Globus pallidus (tissue), 1 donor: Measurements from ENCODE around the gene TOX3.

ENCODE experiments used
- DNase-seq: peaks from one replicate; pipeline ENCODE4 v3.0.0-alpha.2; 2015; ENCODE audit warnings: low spot score

The TOX3 gene

GRCh38 chr16:52451971-52452421 is 94.9 kb downstream of the TOX3 start:
- no peak for DNase-seq

GRCh38 chr16:52450916-52451315 is 96.0 kb downstream of the TOX3 start:
- no peak for DNase-seq

- no peak for DNase-seq
These were observed 96.7 kb downstream of the TOX3 start for GRCh38 chr16:52450241-52450640.

- DNase-seq: no peak
These were observed 100.9 kb downstream of the TOX3 start for GRCh38 chr16:52446080-52446479.

- no peak for DNase-seq
These were observed 105.1 kb downstream of the TOX3 start for GRCh38 chr16:52441886-52442285.

GRCh38 chr16:52440248-52440647 is 106.7 kb downstream of the TOX3 start:
- no peak for DNase-seq

DNA sequence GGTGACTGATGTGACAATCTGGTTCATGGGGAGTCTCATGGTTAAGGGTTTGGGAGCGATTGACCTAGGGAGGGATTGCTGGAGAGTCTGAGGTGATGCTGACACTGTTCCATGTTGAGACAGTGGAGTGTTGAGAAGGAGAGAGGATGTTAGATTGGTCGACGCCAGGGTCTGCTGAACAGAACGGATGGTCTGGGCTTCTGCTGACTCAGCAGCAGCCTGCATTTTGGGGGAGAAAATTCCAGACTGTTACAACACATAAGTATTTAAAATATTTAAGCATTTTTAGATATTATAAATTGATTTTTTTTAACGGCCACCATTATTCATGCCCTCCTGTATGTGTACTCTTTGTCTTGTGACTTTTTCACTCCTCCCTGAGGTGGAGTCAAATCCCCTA is 107.2 kb downstream of the TOX3 start:
- no peak for DNase-seq

DNA sequence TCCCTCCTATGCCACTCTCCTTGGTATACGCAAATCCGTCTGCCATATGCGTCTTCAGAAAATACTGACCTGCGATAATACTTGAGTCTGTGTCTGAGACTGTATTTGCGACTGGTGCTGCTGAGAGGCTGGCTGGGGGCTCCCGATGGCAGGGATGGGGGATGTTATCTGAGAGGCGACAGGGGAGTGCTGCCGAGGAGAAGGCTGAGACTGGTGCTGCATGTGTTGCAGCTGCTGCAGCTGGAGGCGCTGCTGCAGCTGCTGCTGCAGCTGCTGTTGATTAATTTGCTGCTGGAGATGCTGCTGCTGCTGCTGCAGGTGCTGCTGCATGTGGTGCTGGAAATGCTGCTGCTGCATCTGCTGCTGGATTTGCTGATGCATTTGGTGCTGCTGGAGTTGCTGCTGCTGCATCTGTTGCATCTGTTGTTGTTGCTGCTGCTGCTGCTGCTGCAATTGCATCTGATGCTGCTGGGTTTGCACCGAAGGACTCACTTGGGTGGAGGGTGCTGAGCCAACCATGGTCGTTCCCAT is 107.7 kb downstream of the TOX3 start:
- DNase-seq: no peak

GRCh38 chr16:52437277-52437670 is 109.7 kb downstream of the TOX3 start:
- no peak for DNase-seq

- DNase-seq: no peak
These were observed 110.3 kb downstream of the TOX3 start for GRCh38 chr16:52436339-52437276.

GRCh38 chr16:52434224-52434623 is 112.7 kb downstream of the TOX3 start:
- DNase-seq: no peak

DNA sequence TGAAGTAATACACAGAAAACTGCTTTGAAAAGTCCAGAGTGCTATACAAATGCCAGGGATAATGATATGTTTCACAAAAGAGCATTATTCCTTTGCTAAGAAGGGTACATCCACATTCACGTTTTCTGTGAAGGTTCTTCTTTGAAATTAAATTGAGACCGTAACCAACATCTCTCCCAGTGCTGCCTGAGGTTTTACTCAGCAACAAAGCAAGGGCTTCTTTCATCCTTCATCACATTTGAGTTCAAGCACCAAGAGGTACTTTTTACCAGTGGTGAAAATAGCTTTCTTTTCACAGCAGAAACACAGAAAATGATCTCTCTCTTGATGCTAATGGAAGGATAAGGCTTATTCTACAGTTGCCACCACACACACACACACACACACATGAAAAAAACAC is 113.3 kb downstream of the TOX3 start:
- no peak for DNase-seq

GRCh38 chr16:52424591-52424990 is 122.4 kb downstream of the TOX3 start:
- no peak for DNase-seq

DNA sequence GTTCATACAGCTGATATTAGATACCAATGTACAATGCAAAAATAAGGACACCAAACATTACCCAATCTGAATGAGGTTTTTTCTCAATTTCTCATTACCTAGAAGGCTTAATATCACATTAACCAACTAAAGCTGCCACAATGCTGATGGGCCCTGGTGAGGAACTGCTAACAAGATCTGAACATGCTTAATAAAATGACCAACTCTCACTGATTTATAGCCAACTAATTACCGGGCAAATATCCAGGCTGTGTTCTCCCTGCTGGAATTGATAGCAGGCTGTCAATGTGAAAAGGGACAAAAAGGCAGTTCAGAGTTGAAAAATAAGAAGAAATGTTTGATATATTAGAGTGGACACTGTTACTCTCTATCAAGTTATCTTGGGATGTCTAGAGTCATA is 124.6 kb downstream of the TOX3 start:
- DNase-seq: no peak

GRCh38 chr16:52418201-52418600 is 128.7 kb downstream of the TOX3 start:
- DNase-seq: no peak

- no peak for DNase-seq
These were observed 130.1 kb downstream of the TOX3 start for GRCh38 chr16:52416888-52417287.

DNA sequence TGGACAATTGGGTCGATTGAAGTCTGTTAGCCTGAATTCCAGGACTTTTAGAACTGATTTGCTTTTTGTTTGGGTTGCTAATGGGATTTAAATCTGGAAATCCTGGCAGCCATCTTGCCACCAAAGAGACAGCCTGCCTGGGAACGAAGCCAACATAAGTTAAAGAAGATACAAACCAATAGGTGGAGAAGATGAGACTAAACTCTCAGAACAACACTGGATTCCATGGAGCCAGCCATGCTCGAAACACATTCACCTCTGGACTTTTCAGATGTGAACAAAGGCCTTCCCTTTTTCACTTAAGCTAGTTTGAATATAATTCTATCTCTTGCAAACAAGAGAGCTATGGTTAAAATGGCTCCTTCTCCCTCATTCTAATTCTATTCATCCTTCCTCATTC is 135.9 kb downstream of the TOX3 start:
- DNase-seq: no peak

- no peak for DNase-seq
These were observed 138.6 kb downstream of the TOX3 start for GRCh38 chr16:52408191-52408845.

GRCh38 chr16:52407778-52408177 is 139.2 kb downstream of the TOX3 start:
- no peak for DNase-seq

DNA sequence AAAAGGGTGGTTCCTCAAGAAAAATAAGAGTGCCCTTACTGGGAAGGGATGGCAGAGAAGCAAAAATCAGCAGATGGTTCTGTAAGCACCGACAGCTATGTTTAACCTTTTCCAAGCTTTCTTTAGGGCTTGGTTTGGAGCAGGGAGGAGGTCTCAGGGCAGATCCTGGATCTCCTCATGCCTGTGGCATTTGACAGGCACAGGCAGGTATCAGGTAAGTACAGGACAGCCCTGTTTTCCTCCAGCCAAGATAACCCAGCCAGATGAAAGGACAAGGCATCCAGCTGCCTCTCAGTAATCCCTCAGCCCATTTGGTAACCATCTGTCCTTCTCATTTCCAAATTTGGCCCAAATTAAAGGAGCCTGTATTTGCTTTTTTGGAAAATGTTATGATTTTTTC is 141.5 kb downstream of the TOX3 start:
- no peak for DNase-seq

DNA sequence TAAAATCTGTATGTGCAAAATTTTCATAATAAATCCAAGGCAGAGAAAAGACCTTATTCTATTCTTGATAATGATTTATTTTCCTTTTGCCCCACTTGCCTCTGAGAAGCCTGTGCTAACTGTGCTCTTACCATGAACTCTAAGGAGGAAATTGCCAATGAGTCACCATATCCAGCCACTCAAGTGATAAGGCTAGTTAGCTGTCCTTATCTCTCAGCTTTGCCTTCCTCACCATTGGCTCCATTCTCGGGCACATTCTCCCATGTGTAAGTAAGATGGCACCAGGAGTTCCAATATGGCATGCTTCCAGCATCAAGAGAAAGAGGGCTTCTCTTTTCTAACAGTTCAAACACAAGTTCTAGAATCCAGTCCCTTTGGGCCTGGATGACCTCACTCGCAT is 142.4 kb downstream of the TOX3 start:
- DNase-seq: no peak

DNA sequence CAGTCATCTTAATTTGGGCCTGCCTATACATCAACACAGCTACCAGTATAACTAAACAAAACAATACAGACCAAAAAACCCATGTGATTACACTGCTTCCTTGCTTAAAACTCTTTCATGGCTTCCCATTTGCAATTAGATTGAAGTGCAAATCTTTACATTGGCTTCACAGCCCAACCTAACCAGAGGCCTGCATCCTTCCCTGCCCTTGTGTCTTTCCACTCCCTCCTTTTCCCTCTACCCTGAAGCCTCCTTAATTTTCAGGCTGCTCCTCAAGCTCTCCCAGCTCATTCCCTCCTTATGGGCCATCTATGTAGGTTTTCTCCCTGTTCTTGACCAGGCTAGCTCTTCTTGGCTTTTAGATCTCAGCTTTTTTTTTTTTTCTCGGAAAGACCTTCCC is 147.8 kb downstream of the TOX3 start:
- DNase-seq: no peak

- no peak for DNase-seq
These were observed 148.4 kb downstream of the TOX3 start for GRCh38 chr16:52398491-52398960.
